Neuronal stem cell (in vitro differentiated cells): ENCODE results near the gene CYSRT1.

Experiments
- DNase-seq: peaks from one replicate; pipeline ENCODE4 v3.0.0-alpha.2; 2013; ENCODE audit warnings: low spot score
- H2AFZ ChIP-seq: one replicate; pipeline ENCODE4 v1.6.1; 2013; ENCODE audit warnings: mild to moderate bottlenecking, low read length, inconsistent platforms
- H2AK5ac ChIP-seq: 2 replicates; pipeline ENCODE4 v1.6.1; 2013; ENCODE audit warnings: low read depth, mild to moderate bottlenecking, inconsistent platforms, low read length, moderate library complexity, mixed read lengths
- H2BK120ac ChIP-seq: 2 replicates; pipeline ENCODE4 v1.6.1; 2013; ENCODE audit warnings: low read depth, mild to moderate bottlenecking, inconsistent platforms, low read length, moderate library complexity, mixed read lengths
- H2BK12ac ChIP-seq: one replicate; pipeline ENCODE4 v1.6.1; 2013; ENCODE audit warnings: low read length, inconsistent platforms
- H2BK15ac ChIP-seq: 2 replicates; pipeline ENCODE4 v1.6.1; 2013; ENCODE audit warnings: mild to moderate bottlenecking, low read length, inconsistent platforms, mixed read lengths
- H2BK5ac ChIP-seq: one replicate; pipeline ENCODE4 v1.6.1; 2013; ENCODE audit warnings: inconsistent platforms, mild to moderate bottlenecking, low read length, moderate library complexity
- H3K14ac ChIP-seq: one replicate; pipeline ENCODE4 v1.6.1; 2013; ENCODE audit warnings: low read length, inconsistent platforms
- H3K18ac ChIP-seq: 2 replicates; pipeline ENCODE4 v1.6.1; 2013; ENCODE audit warnings: low read length, inconsistent platforms
- H3K23ac ChIP-seq: 2 replicates; pipeline ENCODE4 v1.6.1; 2013; ENCODE audit warnings: low read depth, mild to moderate bottlenecking, mixed read lengths, low read length, inconsistent platforms; ENCODE audit not compliant: poor library complexity
- H3K27ac ChIP-seq: replicated peaks from 3 replicates; pipeline ENCODE4 v1.5.1; 2013; ENCODE audit warnings: low read length, inconsistent platforms
- H3K27me3 ChIP-seq, 3 experiments: 2 replicates each; pipeline ENCODE4 v1.6.1; 2013; ENCODE audit warnings: low read length in 3 of 3, mild to moderate bottlenecking in 2 of 3, inconsistent platforms in 1 of 3, low read depth in 1 of 3, mixed read lengths in 1 of 3, moderate library complexity in 1 of 3; ENCODE audit not compliant: control insufficient read depth in 3 of 3, insufficient read depth in 3 of 3
- H3K36me3 ChIP-seq, 2 donors: replicated peaks in 1 of 2; 2 replicates each; pipeline ENCODE4 v1.6.1; 2013; ENCODE audit warnings: low read length in 2 of 2; ENCODE audit not compliant: control insufficient read depth in 2 of 2, insufficient read depth in 2 of 2
- H3K4ac ChIP-seq: 2 replicates; pipeline ENCODE4 v1.6.1; 2013; ENCODE audit warnings: inconsistent platforms, mild to moderate bottlenecking, low read length, moderate library complexity
- H3K4me1 ChIP-seq, 2 donors: 1 replicate in 1 of 2; 2 replicates in 1 of 2; pipeline ENCODE4 v1.6.1; 2013; ENCODE audit warnings: low read length in 2 of 2, low read depth in 1 of 2; ENCODE audit not compliant: control insufficient read depth in 2 of 2, insufficient read depth in 1 of 2
- H3K4me2 ChIP-seq: one replicate; pipeline ENCODE4 v1.6.1; 2013; ENCODE audit warnings: mild to moderate bottlenecking, low read length, inconsistent platforms; ENCODE audit not compliant: insufficient read depth, poor library complexity, severe bottlenecking
- H3K4me3 ChIP-seq, 2 donors: 2 replicates each; pipeline ENCODE4 v1.5.1; 2013; ENCODE audit warnings: low read length in 2 of 2, mild to moderate bottlenecking in 2 of 2, inconsistent platforms in 1 of 2, moderate library complexity in 1 of 2
- H3K79me1 ChIP-seq: one replicate; pipeline ENCODE4 v1.6.1; 2013; ENCODE audit warnings: low read depth, mild to moderate bottlenecking, inconsistent platforms, low read length, moderate library complexity
- H3K9ac ChIP-seq: one replicate; pipeline ENCODE4 v1.6.1; 2013; ENCODE audit warnings: mild to moderate bottlenecking, low read depth, low read length, inconsistent platforms; ENCODE audit not compliant: poor library complexity
- H3K9me3 ChIP-seq, 2 donors: replicated peaks in 1 of 2; 2 replicates each; pipeline versions ENCODE3 to v1.6.1; 2013; ENCODE audit warnings: low read length in 2 of 2, mild to moderate bottlenecking in 2 of 2, inconsistent platforms in 1 of 2, low read depth in 1 of 2, mixed read lengths in 1 of 2, moderate library complexity in 1 of 2; ENCODE audit not compliant: control insufficient read depth in 2 of 2, insufficient read depth in 1 of 2
- H4K8ac ChIP-seq: one replicate; pipeline ENCODE4 v1.6.1; 2013; ENCODE audit warnings: low read depth, mild to moderate bottlenecking, inconsistent platforms, low read length, moderate library complexity
- H4K91ac ChIP-seq: one replicate; pipeline ENCODE4 v1.6.1; 2013; ENCODE audit warnings: low read length, low read depth, mild to moderate bottlenecking, inconsistent platforms; ENCODE audit not compliant: poor library complexity
- WGBS, 2 donors: extraction: QIAGEN DNeasy Blood & Tissue Kit; methylation state at CpG; one replicate each; pipeline ENCODE4 v1.1.7; 2013; ENCODE audit warnings: missing lambda C conversion rate in 2 of 2, mixed read lengths in 1 of 2; ENCODE audit not compliant: insufficient read length in 2 of 2, insufficient replicate concordance in 1 of 2; ENCODE audit errors: extremely low coverage in 2 of 2; 5-methylcytosine and 5-hydroxymethylcytosine counted together

The CYSRT1 gene

GRCh38 chr9:137191245-137191644 is 33.7 kb upstream of the CYSRT1 start:
- Histone ChIP-seq H3K27ac (no peak overlapping the region), H3K4ac (no peak overlapping the region), H2AK5ac (no peak overlapping the region), H3K36me3 (peaks cover 13 to 36% of the 10 kb centered on the region in 2 donors), H4K91ac (no peak overlapping the region), H3K27me3 (peaks cover 0 to 2% (median 0%) of the 10 kb centered on the region in 3 experiments), H3K18ac (no peak overlapping the region), H2BK5ac (no peak overlapping the region), H3K9ac (no peak overlapping the region), H3K14ac (no peak overlapping the region), H3K79me1 (peaks cover 41% of the 10 kb centered on the region), H4K8ac (no peak overlapping the region), H3K4me3 (peak overlapping the region in 1 of 2 donors; percentile 15), H2BK12ac (peak overlapping the region; percentile 73), H2AFZ (no peak overlapping the region), H3K4me2 (no peak overlapping the region), H3K9me3 (peaks cover 0 to 1% of the 10 kb centered on the region in 2 donors), H3K23ac (no peak overlapping the region), H3K4me1 (peaks cover 17 to 21% of the 10 kb centered on the region in 2 donors), H2BK15ac (no peak overlapping the region), H2BK120ac (no peak overlapping the region)
- no CpG with 5 or more reads among the region's 3 CpGs for WGBS, 2 donors
- no peak for DNase-seq

- Histone ChIP-seq H3K14ac (no peak overlapping the region), H3K4me1 (peaks cover 17 to 21% of the 10 kb centered on the region in 2 donors), H3K36me3 (peaks cover 12 to 33% of the 10 kb centered on the region in 2 donors), H2BK5ac (no peak overlapping the region), H2AK5ac (no peak overlapping the region), H3K4me2 (no peak overlapping the region), H2AFZ (no peak overlapping the region), H4K91ac (no peak overlapping the region), H3K4ac (no peak overlapping the region), H2BK120ac (no peak overlapping the region), H2BK15ac (no peak overlapping the region), H3K9me3 (peaks cover 0 to 1% of the 10 kb centered on the region in 2 donors), H3K18ac (no peak overlapping the region), H2BK12ac (no peak overlapping the region), H3K79me1 (peaks cover 39% of the 10 kb centered on the region), H3K9ac (no peak overlapping the region), H3K23ac (no peak overlapping the region), H3K27me3 (peaks cover 0 to 2% (median 0%) of the 10 kb centered on the region in 3 experiments), H4K8ac (no peak overlapping the region), H3K4me3 (no peak overlapping the region), H3K27ac (no peak overlapping the region)
- no CpG with 5 or more reads among the region's 22 CpGs for WGBS, 2 donors
- DNase-seq: no peak
Measured at GRCh38 chr9:137191691-137192447, 33.1 kb upstream of the CYSRT1 start.

- H3K14ac ChIP-seq: no peak overlapping the region
- no peak overlapping the region for H3K4me3 ChIP-seq
- H3K36me3 ChIP-seq: peaks cover 7 to 28% of the 10 kb centered on the region in 2 donors
- no peak overlapping the region for H3K23ac ChIP-seq
- no peak overlapping the region for H2BK120ac ChIP-seq
- no peak overlapping the region for H3K9ac ChIP-seq
- H3K4me1 ChIP-seq: peaks cover 17 to 19% of the 10 kb centered on the region in 2 donors
- H3K18ac ChIP-seq: no peak overlapping the region
- H3K9me3 ChIP-seq: peaks cover 0 to 1% of the 10 kb centered on the region in 2 donors
- no CpG with 5 or more reads among the region's 10 CpGs for WGBS, 2 donors
- no peak overlapping the region for H2BK12ac ChIP-seq
- DNase-seq: no peak
- H3K27me3 ChIP-seq: peaks cover 0 to 2% (median 0%) of the 10 kb centered on the region in 3 experiments
- H3K79me1 ChIP-seq: peaks cover 39% of the 10 kb centered on the region
- H4K91ac ChIP-seq: no peak overlapping the region
- H2AK5ac ChIP-seq: no peak overlapping the region
- H2BK15ac ChIP-seq: no peak overlapping the region
- no peak overlapping the region for H2BK5ac ChIP-seq
- no peak overlapping the region for H2AFZ ChIP-seq
- no peak overlapping the region for H4K8ac ChIP-seq
- H3K4me2 ChIP-seq: no peak overlapping the region
- no peak overlapping the region for H3K27ac ChIP-seq
- no peak overlapping the region for H3K4ac ChIP-seq
Measured at GRCh38 chr9:137192448-137192780, 32.6 kb upstream of the CYSRT1 start.

- H2BK15ac ChIP-seq: no peak overlapping the region
- no CpG with 5 or more reads among the region's 2 CpGs for WGBS, 2 donors
Measured at GRCh38 chr9:137192859-137193258, 32.1 kb upstream of the CYSRT1 start.

More at GRCh38 chr9:137192859-137193258, 32.1 kb upstream of the CYSRT1 start:
- no peak overlapping the region for H2AFZ ChIP-seq
- peaks cover 39% of the 10 kb centered on the region for H3K79me1 ChIP-seq
- H3K4me1 ChIP-seq: peaks cover 14 to 15% of the 10 kb centered on the region in 2 donors
- H2BK12ac ChIP-seq: no peak overlapping the region
- DNase-seq: no peak
- H3K36me3 ChIP-seq: peaks cover 7 to 28% of the 10 kb centered on the region in 2 donors
- H3K4ac ChIP-seq: no peak overlapping the region
- no peak overlapping the region for H3K9ac ChIP-seq
- H3K27ac ChIP-seq: no peak overlapping the region
- H2AK5ac ChIP-seq: no peak overlapping the region
- H3K4me3 ChIP-seq: no peak overlapping the region
- no peak overlapping the region for H4K8ac ChIP-seq
- no peak overlapping the region for H2BK120ac ChIP-seq
- peaks cover 0 to 2% (median 0%) of the 10 kb centered on the region in 3 experiments for H3K27me3 ChIP-seq
- H3K9me3 ChIP-seq: peaks cover 0 to 1% of the 10 kb centered on the region in 2 donors
- no peak overlapping the region for H4K91ac ChIP-seq
- H3K18ac ChIP-seq: no peak overlapping the region
- H2BK5ac ChIP-seq: peak overlapping the region; percentile 53
- H3K14ac ChIP-seq: no peak overlapping the region
- H3K4me2 ChIP-seq: no peak overlapping the region
- no peak overlapping the region for H3K23ac ChIP-seq
